ENCODE results near the gene UBN2.

DNA sequence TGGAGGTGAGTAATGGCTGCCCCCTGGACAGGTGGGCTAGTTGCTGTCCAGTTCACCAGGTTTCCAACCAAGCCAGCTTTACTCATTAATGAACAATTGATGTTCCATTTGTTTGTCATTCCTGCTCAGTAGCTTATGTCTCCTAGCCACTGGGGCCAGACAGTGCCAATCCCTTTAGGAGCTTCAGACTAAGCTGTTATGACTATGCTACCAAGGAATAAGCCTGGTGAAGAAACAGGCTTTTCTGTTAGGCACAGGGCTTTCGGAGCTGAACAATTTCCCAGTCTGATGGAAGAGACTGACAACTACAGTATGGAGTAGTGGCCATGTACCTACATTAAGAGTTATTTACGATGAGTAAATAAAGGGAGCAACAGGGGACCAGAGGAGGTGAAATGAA, 108.0 kb downstream of the UBN2 start:
- TF ChIP-seq, protein P1, sequence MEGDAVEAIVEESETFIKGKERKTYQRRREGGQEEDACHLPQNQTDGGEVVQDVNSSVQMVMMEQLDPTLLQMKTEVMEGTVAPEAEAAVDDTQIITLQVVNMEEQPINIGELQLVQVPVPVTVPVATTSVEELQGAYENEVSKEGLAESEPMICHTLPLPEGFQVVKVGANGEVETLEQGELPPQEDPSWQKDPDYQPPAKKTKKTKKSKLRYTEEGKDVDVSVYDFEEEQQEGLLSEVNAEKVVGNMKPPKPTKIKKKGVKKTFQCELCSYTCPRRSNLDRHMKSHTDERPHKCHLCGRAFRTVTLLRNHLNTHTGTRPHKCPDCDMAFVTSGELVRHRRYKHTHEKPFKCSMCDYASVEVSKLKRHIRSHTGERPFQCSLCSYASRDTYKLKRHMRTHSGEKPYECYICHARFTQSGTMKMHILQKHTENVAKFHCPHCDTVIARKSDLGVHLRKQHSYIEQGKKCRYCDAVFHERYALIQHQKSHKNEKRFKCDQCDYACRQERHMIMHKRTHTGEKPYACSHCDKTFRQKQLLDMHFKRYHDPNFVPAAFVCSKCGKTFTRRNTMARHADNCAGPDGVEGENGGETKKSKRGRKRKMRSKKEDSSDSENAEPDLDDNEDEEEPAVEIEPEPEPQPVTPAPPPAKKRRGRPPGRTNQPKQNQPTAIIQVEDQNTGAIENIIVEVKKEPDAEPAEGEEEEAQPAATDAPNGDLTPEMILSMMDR (IDR thresholded peaks at IDR 0.05) = no peak
- TF ChIP-seq POLR2A (IDR thresholded peaks at IDR 0.05) = no peak

Data from lower leg skin (tissue), 3 donors.